Left cardiac atrium (tissue), 4 donors: ENCODE data around the gene LRP1B. TPM values are rescaled to one million over a fixed set of nuclear protein-coding genes. Genes with fewer than 3 reads are reported as not detected.
"Not testable (repeated sequence)": the region's sequence is repeated elsewhere in the genome, so short reads cannot be mapped to it uniquely, and the experiment has no call there.

Source experiments
- ATAC-seq, 2 donors: fragments of 200-7000 bp; cut with Tn5 transposase; one replicate each; pipeline ENCODE4 v1.9.1; 2020; ENCODE audit warnings: mild to moderate bottlenecking in 2 of 2, moderate library complexity in 2 of 2
- DNase-seq: peaks from one replicate; pipeline ENCODE4 v3.0.0-alpha.2; 2020
- intact Hi-C, 2 donors: fragments of 100-400 bp; cut with DNase I; formaldehyde crosslinking; loops; one replicate each; pipeline versions ENCODE4 v1.14.1 to v1.15.1; 2022 to 2023
- total RNA-seq, 2 donors: library from RNA; stranded (reverse); fragmentation: NEBNext Ultra II Directional; extraction: Animal tissue kit (Norgen Biotek cat#: 25700); gene quantifications; one replicate each; pipeline ENCODE4 v1.2.1, GENCODE V29; 2021
- donor health status: DM: no; HTN: yes; CAD: no.
- donor health status: DM: no; HTN: yes; CAD: no; lungs with severe emphysema.
- donor health status: DM: yes; HTN: yes; CAD: no.
- donor health status: Dilated cardiomyopathy.

The LRP1B gene
- total RNA-seq, 2 donors from 2014 or later: 1.2 TPM

DNA sequence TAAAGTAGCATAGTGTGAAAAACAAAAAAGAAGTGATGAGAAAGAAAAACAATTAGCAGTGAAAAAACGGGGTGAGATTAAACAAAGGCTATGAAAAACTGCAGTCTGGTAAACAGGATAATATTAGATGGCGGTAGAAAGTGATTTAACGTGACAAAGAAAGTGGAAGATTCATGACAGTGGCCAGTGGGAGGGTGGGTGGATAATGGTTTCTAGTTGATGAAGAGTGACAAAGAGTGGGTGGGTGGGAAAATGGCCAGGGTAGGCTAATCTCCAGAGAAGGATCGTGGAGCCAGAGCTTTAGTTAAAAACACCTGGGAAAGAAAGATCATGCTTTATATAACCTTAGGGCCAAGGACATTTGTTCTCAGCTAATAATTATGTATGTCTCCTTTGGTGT lies 1667.8 kb downstream of the LRP1B start:
- ATAC-seq: no peak
- DNase-seq: no peak
- intact Hi-C loops: no loop called here

DNA sequence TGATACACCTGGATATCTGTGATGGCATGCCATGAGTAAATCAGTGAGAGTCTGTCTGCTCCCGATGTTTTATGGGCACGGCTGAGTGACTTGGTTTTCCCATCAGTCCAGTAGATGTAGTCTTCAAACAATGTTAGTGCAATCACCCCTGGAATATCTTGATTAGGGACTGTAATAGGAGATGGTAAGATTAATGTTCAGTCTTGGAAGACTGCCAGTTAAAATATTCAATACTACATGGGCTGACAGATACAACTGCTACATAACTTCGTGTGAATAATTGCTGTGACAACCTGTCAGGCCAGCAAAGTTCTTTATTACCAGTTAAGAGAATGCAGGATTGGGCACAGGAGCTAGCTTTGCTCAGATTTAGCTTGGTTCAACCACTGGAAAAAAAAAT lies 1673.3 kb downstream of the LRP1B start:
- ATAC-seq (no peak), DNase-seq (no peak)
- intact Hi-C loops: no loop called here

DNA sequence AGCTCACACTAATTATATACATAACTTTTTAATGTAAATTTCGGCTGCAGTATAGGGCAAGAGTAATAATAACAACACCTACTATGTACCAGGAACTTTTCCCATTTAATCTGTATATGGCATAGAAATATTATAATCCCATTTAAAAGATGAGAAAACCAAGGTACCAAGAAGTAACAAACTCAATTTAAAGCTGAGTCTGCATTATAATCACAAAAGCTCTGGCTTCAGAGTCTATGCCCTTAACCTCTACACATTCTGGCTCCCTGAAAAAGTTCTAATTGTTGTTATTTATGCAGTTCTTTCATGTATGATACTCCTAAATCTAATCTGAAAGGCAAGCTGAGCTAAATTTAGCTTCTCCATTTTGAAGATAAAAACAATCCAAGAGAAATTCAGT lies 1675.5 kb downstream of the LRP1B start:
- intact Hi-C loops: no loop called here
- DNase-seq (no peak), ATAC-seq (no peak)

DNA sequence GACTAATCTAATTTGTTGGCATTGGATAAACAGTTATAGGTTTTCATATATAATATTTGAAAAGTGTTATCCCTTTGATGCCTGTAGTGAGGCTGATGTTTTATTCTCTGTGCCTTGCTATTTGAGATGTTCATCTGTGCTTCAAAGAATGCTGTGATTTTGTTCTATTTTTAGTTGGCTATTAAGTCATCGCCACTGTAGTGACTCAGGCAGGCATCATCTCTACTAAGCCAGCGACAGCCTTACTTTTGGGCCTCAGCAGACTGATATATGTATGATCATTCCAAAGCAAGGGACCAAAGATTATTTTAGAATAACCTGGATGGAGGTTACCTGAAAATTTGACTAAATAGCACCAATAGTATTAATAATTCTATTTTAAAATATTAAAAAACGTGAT lies 1676.1 kb downstream of the LRP1B start:
- ATAC-seq: peak in 1 of 2 donors; percentile 74
- no peak for DNase-seq
- intact Hi-C loops: no loop called here

DNA sequence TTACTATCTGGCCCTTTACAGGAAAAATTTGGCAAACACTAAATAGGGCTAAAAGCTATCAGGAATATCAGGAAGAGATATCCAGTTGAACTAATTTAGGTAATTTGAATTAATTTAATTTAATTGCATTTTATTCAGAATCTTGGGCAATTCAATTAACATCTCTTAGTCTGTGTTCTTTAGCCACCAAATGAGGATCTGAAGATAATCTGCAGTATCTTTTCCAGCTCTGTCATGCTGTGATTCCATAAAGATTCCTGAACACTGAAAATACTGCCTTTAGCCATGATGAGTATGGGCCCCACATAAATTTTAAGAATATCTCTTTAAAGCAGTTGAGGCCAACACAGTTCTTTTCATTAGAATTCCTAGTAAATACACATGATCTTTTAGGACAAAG lies 1679.5 kb downstream of the LRP1B start:
- intact Hi-C loops: no loop called here
- ATAC-seq (no peak), DNase-seq (no peak)

DNA sequence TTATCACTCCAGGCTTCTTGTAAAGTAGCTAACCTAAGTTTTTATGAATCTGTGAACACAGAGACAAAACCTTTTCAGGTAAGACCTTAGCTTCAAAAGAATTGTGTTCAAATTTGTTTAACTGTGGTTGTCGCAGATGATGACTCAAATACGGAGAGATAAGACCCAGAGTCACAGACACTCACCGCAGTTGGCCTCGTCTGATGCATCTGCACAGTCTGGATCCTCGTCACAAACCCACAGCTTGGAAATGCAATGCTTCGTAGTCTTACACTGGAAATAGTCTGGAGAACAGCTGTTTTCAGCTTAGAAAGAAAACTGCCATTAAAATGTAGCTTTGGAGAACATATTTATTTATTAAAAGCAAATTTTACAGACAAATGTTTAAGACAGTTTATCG lies 1688.5 kb downstream of the LRP1B start:
- intact Hi-C loops: no loop called here
- DNase-seq: no peak
- ATAC-seq: no peak

DNA sequence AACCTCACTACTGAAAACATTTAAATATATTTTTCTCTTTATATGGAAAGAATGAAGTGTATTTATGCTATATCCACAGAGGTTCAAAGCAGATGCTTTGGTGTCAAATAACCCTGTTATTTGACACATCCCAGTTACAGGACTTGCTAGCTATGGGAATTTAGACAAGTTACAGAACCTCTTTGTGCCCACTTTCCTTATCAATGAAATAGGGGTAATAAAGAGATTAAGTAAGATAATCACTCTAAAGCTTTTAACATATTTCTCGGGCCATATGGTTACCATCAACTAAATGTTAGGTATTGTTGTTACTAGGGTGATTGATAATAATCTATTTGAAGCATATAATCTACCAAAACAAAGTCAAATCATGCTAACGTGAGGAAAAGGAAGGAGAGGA lies 1690.0 kb downstream of the LRP1B start:
- ATAC-seq (no peak), DNase-seq (no peak)
- intact Hi-C loops: no loop called here

DNA sequence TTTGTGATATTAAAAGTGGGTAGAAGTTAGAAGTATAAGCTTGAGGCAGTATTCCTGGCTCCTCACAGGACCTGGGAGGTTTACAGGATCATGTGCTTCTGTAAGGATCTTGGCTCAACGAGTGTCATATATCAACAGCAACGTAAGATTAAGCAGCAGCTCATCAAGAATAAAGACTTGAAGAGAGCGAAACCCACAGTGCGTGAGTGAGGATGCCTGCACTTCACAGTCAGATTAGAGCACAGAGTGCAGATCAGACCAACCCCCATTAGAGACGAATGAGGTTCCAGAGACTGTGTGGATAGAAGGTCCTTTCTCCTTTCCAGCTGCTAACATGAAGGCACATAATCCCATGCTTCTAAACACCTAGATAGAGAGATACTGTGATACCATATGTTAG lies 1693.9 kb downstream of the LRP1B start:
- no peak for DNase-seq
- intact Hi-C loops: no loop called here
- ATAC-seq: no peak

DNA sequence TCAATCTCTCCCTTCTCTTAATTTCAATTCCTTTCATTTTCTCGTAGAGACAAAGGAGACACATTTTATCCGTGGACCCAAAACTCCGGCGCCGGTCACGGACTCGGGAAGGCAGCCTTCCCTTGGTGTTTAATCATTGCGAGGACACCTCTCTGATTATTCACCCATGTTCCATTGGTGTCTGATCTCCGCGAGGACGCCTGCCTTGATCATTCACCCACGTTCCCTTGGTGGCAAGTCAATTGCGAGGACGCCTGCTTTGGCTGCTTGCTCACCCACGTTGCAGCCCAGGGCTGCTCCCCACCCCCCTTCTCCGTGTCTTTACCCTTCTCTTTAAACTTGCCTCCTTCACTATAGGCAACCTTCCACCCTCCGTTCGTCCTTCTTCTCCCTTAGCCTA lies 1703.8 kb downstream of the LRP1B start:
- ATAC-seq, intact Hi-C loops, DNase-seq: not testable (repeated sequence)

DNA sequence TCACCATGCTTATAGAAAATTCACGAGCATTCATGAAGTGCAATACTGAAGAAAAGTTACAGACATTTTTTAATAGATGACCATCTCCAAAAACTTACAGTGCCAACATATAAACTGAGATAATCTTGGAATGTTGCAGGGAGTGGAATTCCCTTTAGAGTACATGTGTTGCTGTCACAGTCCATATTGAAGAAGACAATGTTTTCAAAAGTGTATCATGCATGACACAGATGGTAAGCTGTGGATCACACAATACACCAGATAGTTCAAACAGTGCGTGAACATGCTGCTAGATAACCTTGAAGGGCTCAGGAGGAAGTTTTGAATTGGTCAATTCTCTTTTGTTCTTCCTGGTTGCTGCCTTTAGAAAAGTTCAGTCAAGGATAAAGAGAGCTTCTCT lies 1706.3 kb downstream of the LRP1B start:
- ATAC-seq (no peak), DNase-seq (no peak)
- intact Hi-C loops: no loop called here

DNA sequence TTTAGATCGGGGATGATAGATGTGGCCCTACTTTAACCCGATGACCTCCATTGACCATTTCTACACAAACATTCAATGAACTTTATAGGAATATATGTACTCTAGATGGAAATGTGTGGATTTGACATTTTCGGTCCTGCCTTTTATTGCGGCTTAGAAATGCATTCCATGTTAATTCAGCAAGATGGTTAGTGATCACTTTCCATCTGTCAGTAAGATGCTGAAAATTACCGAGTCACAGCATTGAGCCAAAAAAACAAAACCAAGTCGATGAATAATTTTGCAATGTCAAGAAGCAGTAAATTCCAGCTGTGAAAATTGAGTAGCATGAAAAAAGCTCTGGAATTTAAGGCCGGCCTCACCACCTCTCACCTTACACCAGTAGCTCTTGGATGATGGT lies 1708.1 kb downstream of the LRP1B start:
- no peak for DNase-seq
- intact Hi-C loops: no loop called here
- ATAC-seq: no peak

DNA sequence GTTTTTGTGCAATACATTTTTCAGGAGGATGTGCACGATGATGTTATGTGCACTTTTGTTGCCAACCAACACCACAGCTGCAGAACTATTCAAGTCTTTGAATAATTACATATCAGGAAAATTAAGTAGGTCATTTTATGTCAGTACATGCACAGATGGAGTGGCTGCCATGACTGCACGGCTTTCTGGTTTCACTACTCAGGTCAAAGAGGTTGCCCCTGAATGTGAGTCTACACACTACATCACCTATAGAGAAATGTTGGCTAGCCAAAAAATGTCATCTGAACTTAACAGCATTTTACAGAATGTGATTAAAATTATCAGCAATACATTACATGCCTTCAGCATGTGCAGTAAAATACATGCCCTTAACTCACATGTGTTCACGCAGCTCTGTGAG lies 1713.3 kb downstream of the LRP1B start:
- ATAC-seq (no peak), DNase-seq (no peak)
- intact Hi-C loops: no loop called here

DNA sequence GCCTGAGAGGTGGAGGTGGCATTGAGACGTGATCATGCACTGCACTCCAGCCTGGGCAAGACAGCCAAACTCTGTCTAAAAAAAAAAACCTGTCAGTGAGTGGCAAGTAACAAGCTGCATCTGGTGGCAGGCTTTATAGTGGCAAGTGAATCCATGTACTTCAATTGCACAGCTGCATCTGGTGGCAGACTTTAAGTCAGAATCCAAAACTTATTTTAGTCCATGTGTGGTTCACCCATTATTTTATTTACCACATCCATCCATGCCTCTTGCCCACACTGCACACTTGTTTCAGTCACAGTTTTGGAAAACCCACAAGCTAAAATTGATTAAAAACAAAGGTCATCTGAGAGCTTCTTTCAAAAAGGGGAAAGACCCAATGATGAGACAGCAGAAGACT lies 1714.2 kb downstream of the LRP1B start:
- intact Hi-C loops: no loop called here
- DNase-seq (no peak), ATAC-seq (no peak)

DNA sequence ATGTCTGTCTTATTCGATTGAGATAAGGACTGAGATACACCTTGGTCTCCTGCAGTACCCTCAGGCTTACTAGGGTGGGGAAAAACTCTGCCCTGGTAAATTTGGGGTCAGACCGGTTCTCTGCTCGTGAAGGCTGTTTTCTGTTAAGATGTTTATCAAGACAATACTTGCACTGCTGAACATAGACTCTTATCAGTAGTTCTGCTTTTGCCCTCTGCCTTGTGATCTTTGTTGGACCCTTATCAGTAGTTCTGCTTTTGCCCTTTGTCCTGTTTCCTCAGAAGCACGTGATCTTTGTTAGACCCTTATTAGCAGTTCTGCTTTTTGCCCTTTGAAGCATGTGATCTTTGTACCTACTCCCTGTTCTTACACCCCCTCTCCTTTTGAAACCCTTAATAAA lies 1715.8 kb downstream of the LRP1B start:
- intact Hi-C loops, ATAC-seq: not testable (repeated sequence)

DNA sequence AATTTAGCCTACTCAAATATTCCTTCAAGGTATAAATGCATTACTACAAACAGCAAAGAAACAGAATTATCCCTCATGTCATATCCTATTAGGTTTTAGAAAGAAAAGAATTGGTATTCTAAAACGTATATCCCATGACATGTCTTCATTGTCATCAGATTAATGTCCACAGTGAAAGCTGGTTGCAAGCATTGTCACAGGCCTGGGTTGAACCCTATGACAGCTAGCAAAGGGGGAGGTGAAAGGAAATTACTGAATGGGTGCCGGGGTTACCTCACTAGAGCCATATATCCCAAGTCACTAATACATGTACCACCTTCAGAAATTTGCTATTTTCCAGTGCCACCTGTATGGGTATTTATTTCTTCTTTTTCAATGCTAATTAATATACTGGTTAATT lies 1720.1 kb downstream of the LRP1B start:
- intact Hi-C loops: no loop called here
- ATAC-seq (no peak), DNase-seq (no peak)

More for the DNA sequence above, 1715.8 kb downstream of the LRP1B start:
- not testable (repeated sequence) for DNase-seq

DNA sequence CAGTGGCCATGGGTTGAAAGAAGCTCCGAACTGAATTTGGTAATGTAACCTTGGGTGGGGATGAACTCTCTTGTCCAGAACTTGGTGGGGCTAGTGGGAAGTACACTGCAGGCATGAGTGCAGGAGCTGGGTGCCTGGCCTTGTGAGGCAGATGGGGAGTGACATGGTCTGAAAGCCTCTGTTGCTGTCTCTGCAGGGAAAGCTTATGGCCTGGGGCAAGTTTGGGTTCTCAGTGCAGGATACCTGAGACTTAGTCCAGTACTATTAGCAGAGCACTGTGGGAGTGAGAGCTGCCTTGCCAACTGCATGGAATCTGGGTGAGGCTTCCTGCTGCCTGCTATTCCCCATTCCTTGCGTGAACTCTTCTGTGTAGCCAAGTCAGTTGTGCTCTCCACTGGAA lies 1729.8 kb downstream of the LRP1B start:
- DNase-seq (no peak), ATAC-seq (no peak)
- intact Hi-C loops: no loop called here

DNA sequence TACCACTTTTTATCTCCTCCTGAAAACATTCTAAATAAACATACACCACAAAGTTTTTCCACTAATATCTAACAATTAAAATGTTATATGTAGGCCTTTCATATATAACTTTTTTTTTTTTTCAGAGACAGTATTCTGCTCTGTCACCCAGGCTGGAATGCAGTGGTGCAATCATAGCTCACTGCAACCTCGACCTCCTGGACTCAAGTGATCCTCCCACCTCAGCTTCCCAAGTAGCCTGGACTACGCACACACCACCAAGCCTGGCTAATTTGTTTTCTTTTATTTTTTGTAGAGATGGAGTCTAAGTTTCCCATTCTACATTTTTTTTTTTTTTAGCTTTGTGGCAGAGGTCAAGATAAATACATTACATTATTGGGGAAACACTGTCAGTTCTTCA lies 1738.0 kb downstream of the LRP1B start:
- intact Hi-C loops: no loop called here
- ATAC-seq (no peak), DNase-seq (no peak)

DNA sequence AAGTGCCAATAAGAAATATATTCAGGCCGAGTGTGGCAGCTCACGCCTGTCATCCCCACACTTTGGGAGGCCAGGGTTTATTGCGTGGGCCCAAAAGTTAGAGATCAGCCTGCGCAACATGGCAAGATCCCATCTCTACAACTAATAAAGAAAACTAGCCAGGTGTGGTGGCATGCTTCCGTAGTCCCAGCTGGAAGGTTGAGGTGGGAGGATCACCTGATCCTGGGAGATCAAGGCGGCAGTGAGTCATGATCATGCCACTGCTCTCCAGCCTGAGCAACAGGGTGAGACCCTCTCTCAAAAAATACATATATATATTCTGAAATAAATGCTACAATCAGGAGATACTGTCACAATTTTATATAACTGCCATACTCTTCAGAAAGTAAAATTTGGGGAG lies 1745.9 kb downstream of the LRP1B start:
- ATAC-seq (no peak), DNase-seq (no peak)
- intact Hi-C loops: no loop called here

DNA sequence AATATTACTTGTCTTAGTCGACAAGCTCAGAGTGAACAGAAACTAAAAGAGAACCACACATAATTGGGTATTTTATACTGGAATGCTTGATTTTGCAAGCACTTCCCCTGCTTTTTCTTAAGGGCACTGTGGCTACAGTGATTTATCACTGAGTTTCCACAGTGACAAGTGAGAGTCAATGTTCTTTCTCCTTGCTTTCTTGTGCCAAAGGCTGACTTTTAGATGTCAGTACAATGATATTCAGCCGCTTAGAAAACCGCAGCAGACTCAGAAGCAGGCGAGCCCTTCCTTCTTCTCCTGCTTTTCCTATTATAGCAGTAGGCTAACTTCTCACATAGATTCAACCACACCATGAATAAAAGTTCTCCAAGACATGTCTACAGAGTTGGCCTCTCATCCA lies 1747.0 kb downstream of the LRP1B start:
- DNase-seq (no peak), ATAC-seq (no peak)
- intact Hi-C loops: no loop called here

DNA sequence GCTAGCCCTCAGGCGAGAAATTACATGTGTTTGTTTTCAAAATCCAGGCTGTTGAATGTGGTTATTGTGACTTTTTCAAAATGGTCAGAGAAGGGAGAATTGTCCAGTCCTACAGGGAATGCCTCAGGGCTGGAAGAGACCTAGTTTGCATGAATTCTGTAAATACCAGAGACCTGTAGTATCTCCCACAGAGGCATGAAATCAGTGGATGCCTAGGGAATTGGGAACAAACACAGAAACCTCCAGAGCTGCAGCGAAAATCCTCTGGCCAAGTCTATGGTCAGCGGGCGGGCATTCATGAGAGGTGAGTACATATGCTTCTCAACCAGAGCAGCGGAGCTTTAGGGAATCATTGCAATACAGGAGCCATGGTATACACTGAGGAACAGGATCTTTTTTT lies 1754.1 kb downstream of the LRP1B start:
- ATAC-seq: no peak
- no peak for DNase-seq
- intact Hi-C loops: no loop called here

DNA sequence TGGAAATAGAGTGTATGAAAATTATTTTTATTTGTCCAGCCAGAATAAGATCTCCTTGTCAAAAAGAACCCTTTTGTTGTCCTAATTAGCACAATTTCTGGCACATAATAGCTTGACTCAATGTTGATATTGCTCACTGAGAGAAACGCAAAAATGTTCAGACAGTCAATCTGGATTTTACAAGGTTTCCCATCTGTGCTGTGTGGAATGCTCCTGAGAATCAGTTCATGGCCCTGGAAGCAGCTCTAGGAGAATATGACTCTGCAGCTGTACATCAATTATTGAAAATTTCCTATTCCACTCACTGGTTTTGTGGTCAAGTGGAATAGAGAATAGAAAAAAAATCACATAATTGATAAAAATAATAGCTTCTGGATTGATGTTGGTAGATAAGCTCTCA lies 1767.7 kb downstream of the LRP1B start:
- DNase-seq: no peak
- intact Hi-C loops: no loop called here
- no peak for ATAC-seq

DNA sequence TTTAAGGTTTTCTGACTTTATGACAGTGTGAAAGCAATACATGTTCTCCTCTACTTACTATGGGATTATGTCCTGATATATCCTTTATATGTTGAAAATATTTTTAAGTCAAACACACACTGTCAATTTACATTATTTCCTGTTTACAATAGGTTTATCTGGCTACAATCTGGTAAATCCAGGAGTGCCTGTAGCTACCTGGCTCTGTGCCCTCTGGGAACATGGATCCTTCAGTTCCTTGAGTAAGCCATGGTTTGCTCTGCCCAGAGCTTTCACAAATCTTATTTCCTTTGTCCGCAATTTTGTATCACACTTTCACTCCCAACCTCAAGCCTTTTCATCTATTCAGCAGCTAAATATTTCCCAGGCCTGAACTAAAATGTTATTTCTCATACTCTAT lies 1768.5 kb downstream of the LRP1B start:
- intact Hi-C loops: no loop called here
- no peak for DNase-seq
- ATAC-seq: no peak
